Measurements from ENCODE around the gene AOC1.
"Not testable (repeated sequence)": the region's sequence is repeated elsewhere in the genome, so short reads cannot be mapped to it uniquely, and the experiment has no call there.

The AOC1 gene, protein sequence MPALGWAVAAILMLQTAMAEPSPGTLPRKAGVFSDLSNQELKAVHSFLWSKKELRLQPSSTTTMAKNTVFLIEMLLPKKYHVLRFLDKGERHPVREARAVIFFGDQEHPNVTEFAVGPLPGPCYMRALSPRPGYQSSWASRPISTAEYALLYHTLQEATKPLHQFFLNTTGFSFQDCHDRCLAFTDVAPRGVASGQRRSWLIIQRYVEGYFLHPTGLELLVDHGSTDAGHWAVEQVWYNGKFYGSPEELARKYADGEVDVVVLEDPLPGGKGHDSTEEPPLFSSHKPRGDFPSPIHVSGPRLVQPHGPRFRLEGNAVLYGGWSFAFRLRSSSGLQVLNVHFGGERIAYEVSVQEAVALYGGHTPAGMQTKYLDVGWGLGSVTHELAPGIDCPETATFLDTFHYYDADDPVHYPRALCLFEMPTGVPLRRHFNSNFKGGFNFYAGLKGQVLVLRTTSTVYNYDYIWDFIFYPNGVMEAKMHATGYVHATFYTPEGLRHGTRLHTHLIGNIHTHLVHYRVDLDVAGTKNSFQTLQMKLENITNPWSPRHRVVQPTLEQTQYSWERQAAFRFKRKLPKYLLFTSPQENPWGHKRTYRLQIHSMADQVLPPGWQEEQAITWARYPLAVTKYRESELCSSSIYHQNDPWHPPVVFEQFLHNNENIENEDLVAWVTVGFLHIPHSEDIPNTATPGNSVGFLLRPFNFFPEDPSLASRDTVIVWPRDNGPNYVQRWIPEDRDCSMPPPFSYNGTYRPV
- 0 to 0.27 (median 0) reads per million in 4 experiments for total RNA-seq

GRCh38 chr7:150852371-150852905 is at the start of gene AOC1:
AOC1 (plus strand) TSS chr7:150852517; CDS start chr7:150856471, 3,954 bp downstream.
- no peak for DNase-seq

GRCh38 chr7:150803161-150803860 is 49.0 kb upstream of the AOC1 start:
- no peak for DNase-seq

DNA sequence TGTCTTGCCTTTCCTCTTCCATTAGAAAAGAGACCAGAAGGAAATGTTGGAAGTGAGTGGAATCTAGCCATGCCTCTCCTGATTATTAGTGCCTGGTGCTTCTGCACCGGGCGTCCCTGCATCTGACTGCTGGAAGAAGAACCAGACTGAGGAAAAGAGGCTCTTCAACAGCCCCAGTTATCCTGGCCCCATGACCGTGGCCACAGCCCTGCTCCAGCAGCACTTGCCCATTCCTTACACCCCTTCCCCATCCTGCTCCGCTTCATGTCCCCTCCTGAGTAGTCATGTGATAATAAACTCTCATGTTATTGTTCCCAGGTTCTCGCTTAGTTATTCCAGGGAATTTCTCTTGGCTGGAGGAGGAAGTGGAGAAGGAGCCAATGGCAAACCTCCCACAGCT is 47.5 kb upstream of the AOC1 start:
- DNase-seq = no peak

GRCh38 chr7:150805864-150806263 is 46.5 kb upstream of the AOC1 start:
- DNase-seq = no peak

- no peak for DNase-seq
Observed at GRCh38 chr7:150806454-150806853, 45.9 kb upstream of the AOC1 start.

DNA sequence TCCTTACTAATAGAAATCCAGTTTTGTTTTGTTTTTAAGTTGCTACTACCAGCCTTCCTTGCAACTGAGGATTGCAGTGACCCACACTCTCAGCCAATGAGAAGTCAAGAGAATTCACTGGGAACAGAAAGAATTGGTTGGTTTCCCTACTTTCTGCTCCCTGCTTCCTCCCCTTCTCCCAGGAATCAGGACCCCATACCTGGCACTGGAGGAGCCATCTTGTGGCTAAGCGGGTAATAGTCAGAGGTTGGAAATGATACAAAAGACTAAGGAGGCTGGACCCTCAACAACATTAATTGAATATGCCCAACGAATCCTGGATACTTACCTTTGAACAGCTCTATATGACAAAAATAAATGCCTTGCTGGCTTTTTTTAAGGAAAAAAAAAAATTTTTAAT is 45.5 kb upstream of the AOC1 start:
- no peak for DNase-seq

DNA sequence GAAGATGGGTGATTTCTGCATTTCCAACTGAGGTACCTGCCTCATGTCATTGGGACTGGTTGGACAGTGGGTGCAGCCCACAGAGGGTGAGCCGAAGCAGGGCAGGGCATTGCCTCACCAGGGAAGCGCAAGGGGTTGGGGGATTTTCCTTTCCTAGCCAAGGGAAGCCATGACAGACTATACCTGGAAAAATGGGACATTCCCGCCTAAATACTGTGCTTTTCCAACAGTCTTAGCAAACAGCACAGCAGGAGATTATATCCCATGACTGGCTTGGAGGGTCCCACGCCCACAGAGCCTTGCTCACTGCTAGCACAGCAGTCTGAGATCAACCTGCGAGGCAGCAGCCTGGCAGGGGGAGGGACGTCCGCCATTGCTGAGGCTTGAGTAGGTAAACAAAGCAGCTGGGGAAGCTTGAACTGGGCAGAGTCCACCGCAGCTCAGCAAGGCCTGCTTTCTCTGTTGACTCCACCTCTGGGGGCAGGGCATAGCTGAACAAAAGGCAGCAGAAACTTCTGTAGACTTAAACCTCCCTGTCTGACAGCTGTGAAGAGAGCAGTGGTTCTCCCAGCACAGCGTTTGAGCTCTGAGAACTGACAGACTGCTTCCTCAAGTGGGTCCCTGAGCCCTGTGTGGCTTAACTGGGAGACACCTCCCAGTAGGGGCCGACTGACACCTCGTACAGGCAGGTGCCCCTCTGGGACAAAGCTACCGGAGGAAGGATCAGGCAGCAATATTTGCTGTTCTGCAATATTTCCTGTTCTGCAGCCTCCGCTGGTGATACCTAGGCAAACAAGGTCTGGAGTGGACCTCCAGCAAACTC is 44.5 kb upstream of the AOC1 start:
- DNase-seq = not testable (repeated sequence)

- no peak for DNase-seq
Observed at GRCh38 chr7:150814328-150815001, 37.9 kb upstream of the AOC1 start.

- DNase-seq = no peak
Observed at GRCh38 chr7:150818971-150819370, 33.3 kb upstream of the AOC1 start.

DNA sequence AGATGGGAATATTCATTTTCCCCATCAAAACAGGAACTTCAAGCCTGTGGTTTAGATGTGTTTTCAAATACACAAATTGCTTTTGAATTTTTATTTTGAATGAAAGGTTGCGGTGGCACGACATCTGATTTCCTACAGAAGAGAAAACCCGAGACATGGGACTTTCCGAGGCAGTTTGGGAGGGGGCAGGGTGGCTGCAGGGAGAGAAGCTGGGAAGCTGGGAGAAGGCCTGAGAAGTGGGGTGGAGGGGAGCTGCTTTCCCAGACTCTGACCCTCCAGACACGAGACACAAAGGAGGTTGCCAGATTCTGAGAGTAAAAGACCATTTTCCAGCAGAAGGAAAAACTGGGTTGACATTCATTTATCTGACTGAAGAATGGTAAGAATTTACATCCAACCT is 32.2 kb upstream of the AOC1 start:
- no peak for DNase-seq

GRCh38 chr7:150820578-150821198 is 31.6 kb upstream of the AOC1 start:
- no peak for DNase-seq

GRCh38 chr7:150823043-150823442 is 29.3 kb upstream of the AOC1 start:
- no peak for DNase-seq

DNA sequence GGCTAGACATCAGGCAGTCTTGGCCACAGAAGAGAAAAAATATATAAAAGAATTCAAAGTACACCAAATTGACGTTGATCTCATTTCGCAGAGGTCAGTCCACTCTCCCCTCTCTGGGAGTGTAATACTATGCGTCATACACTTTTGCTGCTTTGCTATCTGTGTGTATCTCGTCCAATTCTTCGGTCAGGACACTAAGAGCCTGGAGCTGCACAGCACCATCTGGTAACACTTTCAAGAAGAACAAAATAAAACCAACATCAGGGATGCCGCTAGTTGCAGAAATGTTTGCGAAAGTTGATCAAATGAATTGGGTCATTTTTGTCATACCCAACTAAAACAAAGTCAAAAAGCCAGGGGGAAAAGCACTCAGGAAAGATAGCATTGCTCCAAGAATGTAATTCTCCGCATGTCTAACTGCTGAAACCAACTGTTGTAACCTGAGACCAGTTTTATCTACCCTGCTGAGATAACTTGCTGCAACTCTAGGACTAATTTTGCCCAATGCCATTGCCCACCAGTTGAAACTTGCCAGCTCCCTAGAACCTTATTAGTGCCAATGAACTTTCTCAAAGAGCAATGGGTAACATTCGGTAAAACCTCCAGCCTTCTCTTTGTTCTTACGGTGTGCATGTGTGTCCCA is 28.7 kb upstream of the AOC1 start:
- no peak for DNase-seq

- no peak for DNase-seq
Observed at GRCh38 chr7:150824379-150825177, 27.7 kb upstream of the AOC1 start.

DNA sequence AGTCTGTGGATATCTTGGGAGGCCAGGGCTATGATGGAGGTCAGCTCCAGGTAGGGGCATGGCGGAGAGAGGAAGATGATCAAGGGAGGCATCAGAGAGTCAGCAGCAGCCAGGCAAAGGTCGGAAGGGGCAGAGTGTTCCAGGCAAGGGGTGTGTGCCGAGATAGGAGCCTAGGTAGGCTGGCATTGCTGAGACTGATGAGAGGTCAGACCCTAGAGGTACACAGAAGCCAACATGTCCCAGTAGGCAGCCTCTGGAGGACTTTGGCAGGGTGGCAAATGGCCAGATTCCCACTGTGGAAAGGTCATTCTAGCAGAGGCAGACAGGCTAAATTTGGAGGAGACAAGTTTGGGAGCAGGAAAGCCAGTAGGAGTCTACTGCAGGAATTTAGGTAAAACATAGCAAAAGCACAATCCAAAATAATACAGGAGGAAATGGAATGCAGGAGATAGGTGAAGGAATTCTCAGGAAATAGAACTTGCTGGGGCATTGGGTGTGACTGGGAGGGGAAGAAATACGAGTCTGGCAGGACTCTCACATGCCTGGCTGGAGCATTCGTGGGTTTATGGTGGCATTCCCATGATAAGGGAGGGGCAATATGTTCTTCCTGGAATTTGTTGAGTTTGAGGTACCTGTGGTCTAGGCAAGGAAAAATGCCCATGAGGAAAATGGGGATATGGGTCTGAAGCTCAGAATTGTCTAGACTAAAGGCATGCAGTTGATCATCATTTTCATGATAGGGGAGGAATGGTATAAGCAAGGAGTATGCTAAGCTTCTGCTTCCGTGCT is 26.1 kb upstream of the AOC1 start:
- DNase-seq = no peak

GRCh38 chr7:150828384-150828783 is 23.9 kb upstream of the AOC1 start:
- no peak for DNase-seq

- no peak for DNase-seq
Observed at GRCh38 chr7:150829426-150829825, 22.9 kb upstream of the AOC1 start.

- DNase-seq = no peak
Observed at GRCh38 chr7:150830937-150831336, 21.4 kb upstream of the AOC1 start.

DNA sequence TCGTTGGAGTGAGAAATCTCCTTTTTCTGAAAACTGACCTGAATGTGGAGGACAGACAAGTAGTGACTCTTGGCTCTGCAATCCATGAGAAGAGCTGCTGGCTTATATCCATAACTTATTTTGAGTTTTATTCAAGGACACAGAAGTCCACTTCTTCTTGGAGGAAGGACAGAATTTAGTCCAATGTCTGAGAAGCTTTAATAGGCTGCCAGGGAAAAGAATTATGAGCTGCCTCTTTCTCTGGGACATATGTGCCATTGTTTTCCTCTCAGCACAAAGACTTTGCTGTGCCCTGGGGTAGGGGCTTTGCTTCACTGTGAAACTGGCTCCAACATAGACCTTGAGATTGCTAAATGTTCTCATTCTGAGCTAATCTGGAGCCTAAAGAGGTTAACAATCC is 20.5 kb upstream of the AOC1 start:
- no peak for DNase-seq
